HG02588 (cell line): ENCODE data around the gene FBXW12.
"Not testable (repeated sequence)": the region's sequence is repeated elsewhere in the genome, so short reads cannot be mapped to it uniquely, and the experiment has no call there.

Experiments used
- ATAC-seq: cut with Tn5 transposase; IDR thresholded peaks from one replicate; pipeline ENCODE4 v1.9.1; 2021; ENCODE audit warnings: mild to moderate bottlenecking, moderate library complexity; ENCODE audit not compliant: unreplicated experiment

The FBXW12 gene

DNA sequence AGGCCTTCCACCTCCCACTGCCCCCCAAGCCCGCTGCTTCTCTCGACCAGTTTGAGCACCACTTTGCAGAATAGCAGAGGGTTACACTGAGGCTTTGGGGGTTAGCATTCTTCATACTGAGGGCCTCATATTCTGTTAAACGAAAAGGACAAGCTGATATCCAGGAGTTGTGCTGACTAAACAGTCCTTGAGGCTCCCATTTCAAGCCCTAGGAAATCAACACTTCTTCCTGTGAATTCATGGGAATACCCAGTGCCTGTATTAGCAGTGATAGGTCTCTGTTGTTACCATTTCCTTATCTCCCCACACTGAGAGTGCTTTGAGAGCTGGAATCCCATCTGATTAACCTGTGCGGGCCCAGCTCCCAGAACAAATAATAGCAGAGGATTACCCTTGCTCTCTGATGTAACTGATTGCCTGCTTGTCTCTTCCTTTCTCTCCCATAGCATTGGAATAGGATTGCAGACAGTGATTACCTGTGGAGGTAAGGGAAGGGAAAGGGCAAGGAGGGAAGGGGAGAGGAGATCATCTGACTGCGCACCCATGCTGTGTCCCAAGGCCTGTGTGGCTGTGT is 930 bp downstream of the FBXW12 start:
- ATAC-seq: no peak

DNA sequence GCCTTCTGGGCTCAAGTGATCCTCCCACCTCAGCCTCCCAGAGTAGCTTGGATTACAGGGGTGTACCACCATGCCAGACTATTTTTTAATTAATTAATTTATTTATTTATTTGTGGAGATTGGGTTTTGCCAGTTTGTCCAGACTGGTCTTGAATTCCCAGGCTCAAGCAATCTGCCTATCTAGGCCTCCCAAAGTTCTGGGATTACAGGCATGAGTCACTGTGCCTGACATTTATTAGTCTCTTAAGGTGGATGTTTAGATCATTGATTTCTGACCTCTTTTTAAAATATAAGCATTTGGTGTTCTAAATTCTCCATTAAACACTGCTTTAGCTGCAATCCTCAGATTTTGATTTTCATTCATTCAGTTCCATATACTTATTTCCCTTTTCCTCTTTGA is 15.6 kb downstream of the FBXW12 start:
- ATAC-seq: no peak

DNA sequence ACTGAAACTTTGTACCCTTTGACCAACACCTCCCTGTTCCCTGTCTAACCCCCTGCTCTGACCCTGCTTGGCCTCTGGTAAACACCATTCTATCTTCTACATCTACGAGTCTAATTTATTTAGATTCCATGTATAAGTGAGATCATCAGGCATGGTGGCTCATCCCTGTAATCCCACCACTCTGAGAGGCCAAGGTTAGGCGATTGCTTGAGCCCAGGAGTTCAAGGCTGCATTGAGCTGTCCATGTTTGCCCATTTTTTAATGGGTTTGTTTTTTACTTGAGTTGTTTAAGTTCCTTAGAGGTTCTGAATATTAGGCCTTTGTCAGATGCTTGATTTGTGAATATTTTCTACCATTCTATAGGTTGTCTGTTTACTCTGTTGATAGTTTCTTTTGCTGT is 16.9 kb downstream of the FBXW12 start:
- no peak for ATAC-seq

DNA sequence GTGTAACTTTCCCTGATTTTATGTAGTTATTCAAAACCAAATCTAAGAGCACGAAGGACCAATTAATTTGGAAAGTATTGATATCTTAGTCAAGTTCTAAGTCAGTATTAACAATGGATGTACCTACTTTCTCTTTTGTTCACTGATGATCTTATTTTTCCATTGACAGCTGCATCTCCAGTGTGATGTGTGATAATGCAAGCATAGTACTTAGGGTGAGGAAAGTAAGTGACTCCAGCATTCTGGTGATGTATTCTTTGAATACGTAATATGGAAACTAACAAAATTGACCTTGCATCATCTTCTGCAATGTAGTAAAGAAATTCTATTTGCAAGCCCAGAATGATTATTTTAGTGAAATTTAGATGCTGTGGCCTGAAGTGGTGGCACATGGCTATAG is 22.4 kb downstream of the FBXW12 start:
- no peak for ATAC-seq

DNA sequence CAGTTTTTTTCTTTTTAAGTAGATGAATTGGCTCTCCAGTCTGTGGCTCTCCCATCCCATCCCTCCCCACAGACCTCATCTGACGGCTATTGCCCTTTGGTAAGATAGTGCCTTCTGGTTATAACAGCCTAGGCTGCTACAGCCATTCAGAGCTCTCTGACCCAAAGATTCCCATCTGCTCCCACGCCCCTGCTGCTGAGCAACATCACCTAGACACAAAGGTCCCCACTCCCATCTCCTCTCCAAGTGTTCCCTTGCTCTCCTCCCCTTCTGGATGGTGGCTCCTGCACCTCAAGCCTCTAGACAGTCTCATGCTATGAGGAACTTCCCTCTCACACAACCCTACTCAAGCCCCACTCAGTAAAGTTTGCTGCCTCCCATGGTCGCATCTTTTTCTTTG is 23.7 kb downstream of the FBXW12 start:
- ATAC-seq: no peak

DNA sequence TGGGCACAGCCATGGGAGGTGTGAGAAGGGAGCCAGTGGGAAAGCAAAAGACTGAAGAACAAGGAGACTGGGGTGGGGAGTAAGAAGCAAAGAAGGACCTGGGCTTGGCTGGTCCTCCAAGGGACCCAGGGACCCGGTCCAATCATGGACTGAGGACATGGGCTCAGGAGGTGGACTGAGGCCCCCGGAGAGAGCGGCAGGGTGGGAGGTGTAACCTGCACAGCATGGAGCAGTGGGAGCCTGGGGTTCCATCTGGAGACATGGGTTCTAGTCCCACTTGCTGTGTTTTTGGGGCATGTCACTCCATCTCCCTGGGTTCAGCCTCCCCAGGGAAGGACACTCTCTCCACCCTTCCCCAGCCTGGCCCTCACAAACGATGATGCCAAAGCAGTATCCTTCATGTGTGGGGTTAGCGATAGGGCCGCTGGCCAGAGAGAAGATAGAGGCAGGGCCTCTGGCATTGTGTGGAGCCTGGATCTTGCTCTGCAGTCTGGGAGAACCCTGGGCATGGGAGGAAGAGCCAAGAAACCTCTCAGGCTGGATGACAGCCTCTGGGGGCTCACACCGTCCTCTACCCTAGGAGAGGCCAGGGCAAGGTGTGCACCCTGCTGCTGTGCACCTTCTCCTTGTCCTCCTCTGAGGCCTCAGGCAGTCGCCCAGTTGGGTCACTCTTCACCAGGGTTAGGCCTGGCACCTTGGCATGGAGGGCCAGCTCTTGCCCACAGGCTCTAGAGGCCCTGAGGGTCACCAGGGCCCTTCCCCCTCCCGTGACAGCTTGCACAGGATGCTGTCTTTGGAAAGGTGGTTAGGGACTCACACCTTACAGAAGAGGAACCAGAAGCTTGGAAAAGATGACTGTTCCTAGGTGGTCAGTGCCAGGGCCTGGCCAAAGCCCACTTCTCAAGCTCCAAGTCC is 26.0 kb downstream of the FBXW12 start:
- ATAC-seq: no peak

DNA sequence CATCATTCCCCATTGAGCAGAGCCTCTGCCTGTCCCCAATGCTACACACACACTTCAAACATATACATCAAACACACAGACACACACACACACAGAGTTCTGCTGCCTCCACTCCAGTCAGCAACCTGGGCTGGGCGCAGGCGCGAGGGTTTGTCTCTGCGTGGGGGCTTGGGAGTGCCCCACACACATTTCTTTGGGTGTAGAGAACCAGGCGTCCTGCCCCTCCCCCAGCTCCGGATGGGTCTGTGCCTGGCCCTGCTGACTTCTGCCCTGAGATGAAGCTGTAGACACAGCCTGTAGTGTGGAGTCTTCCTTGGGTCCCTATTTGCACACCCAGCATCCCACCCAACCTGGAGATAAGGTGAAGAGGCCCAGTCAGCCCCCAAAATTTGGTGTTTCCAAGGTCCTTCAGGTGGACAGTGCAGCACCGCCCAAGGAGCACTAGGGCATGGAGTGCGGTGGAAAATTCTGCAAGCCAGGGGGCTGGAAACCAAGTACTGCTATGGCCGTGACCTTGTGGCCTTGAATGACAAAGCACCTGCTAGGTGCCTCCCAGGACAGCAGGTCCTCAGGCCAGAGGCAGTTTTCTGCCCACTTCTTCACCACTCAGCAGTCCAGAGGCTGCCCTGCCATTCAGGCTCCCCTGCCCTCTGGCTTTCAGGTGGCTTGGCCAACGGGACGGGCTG is 26.8 kb downstream of the FBXW12 start:
- ATAC-seq: no peak

DNA sequence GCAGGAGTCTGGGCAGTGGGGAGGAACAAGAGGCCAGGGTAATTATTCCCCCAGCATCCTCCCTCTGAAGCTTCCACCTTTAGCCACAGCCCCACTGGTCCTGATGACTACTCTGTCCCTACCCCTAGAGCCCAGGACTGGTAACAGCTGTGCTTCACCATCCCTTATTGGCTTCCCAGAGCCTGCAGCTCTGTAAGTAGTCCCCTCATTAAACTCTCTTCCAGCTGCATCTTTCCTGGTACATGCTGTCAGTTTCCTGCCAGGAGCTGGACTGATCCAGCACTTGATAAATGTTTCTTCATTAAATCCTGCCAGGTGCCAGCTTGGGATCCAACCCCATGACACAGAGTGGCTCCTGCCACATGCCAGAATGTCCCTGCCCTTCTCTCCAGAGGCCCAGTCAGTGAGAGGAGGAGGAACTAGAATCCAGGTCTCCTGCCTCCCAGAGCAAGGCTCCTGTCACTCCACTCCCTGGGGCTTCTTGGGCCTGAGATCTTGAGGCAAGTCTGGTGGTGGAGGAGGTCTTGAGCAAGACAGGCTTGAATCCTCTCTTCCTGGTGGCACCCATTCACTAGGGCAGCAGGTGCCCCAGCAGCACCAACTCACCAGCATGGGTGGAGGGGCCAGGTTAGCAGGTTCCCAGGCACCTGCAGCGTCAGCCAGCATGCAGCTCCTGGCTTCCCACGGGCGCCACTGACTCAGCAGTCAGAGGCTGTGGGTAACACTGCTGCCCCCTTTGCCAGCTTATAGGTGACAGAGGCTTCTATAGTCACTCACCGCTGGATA is 27.6 kb downstream of the FBXW12 start:
- no peak for ATAC-seq

DNA sequence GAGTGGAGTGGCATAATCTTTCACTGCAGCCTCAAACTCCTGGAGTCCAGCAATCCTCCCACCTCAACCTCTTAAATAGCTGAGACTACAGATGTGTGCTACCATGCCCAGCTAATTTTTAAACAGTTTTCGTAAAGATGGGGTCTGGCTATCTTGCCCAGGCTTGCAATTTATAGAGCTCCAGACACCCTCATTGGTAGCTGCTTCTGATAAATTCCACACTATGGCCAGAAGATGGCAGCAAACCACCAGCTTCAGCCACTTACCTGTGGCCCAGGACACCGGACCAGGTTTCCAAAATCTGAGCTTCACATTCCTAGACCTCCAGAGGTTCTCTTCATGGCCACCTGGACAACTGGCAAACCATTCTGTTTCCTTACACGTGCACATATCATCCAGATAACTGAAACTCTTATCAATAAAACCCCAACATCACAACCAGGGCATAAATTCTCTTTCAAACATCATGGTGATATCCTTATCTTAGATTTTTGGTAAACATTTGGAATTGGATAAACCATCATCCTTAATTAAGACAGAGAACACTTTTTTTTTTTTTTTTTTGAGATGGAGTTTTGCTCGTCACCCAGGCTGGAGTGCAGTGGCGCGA is 28.9 kb downstream of the FBXW12 start:
- no peak for ATAC-seq

DNA sequence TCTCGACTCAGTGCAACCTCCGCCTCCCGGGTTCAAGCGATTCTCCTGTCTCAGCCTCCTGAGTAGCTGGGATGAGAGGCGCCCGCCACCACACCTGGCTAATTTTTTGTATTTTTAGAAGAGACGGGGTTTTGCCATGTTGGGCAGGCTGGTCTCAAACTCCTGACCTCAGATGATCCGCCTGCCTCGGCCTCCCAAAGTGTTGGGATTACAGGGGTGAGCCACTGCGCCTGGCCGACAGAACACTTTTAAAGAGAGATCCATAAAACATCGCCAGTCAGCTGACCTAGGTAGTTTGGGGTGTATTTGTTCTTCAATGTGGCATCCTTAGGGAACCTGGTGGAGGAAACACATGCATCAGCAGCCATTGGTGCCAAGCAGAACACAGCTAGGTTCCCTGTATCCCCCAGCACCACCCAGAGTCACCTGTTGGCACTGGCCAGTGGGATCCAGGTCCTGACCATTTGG is 29.4 kb downstream of the FBXW12 start:
- ATAC-seq: not testable (repeated sequence)

DNA sequence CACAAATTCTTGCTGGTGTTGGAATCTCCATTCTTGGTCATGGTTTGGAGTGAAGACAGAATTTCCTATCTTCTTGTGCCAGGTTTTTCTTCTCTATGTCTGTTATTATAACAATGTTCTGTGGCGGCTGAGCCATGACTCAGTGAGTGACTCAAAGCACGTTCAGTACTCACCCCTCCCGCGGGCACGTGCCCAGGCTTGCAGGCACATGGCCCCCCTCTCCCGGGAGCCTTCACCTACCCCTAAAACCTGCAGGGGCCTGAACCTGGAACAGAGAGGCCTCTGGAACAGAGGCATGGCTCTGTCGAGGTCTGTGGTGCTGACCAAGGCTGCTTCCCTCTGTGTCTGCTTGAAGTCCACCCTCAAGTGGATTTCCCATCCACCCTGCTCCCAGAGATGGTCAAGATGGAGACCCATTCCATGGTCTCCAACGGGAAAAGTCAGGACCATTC is 30.3 kb downstream of the FBXW12 start:
- no peak for ATAC-seq

DNA sequence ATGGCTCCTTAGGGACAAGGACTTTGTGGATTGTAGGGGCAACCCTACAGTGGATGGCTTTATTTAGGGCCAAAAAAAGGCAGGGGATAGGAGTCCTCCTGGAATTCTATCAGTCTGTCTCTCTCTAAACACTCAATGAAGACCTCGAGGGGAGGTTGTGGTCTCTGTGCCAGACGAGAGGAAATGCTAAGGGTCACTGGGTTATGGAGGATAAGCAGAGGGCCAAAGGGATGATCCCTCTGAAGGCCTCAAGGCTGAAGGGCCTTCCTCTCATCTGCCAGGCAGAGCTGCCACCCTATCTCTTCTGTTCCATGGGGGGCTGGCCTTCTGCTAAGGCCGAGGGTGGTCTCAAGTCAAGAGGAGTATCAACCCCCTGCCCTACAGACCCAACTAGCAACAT is 30.9 kb downstream of the FBXW12 start:
- ATAC-seq: no peak

DNA sequence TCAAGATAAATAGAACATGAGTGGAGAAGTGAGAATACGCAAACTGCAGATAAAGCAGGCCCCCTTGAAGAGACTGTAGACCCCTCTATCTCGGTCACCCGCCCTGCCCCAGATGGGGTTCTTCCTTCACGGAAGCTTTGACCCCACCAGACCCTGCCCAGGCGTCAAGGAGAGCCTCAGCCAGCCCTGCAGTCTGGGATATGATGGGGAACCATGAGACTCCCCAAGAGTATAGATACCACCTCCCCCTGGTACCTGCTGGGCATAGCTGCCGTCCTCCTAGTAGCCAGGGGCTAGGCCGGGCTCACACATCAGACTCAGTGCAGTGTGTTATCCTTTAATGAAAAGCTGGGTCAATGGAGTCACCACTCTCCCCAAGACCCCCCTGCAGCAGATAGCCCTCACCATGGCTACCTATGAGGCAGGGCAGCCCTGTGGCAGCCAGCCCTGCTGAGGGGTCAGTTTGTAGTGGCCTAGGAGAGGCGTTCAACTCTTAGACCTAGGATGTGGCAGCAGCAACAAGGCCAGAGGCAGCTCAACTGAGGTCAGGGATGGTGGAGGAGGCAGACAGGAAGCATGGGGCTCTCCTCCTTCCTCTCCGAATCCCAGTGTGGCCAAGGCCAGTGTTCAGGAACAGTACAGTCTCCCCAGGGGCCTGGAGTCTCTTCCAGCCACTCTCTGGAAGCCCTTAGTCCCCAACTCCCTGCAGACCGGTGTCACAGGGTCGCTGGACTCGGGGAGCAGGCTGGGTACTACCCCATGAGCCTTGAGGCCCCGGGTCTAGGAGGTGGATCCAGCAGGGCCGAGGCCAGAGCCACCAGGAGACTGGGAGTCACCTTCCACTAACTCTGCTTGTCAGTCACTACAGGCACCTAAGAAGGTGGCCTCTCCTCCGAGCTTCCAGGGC is 31.8 kb downstream of the FBXW12 start:
- no peak for ATAC-seq

DNA sequence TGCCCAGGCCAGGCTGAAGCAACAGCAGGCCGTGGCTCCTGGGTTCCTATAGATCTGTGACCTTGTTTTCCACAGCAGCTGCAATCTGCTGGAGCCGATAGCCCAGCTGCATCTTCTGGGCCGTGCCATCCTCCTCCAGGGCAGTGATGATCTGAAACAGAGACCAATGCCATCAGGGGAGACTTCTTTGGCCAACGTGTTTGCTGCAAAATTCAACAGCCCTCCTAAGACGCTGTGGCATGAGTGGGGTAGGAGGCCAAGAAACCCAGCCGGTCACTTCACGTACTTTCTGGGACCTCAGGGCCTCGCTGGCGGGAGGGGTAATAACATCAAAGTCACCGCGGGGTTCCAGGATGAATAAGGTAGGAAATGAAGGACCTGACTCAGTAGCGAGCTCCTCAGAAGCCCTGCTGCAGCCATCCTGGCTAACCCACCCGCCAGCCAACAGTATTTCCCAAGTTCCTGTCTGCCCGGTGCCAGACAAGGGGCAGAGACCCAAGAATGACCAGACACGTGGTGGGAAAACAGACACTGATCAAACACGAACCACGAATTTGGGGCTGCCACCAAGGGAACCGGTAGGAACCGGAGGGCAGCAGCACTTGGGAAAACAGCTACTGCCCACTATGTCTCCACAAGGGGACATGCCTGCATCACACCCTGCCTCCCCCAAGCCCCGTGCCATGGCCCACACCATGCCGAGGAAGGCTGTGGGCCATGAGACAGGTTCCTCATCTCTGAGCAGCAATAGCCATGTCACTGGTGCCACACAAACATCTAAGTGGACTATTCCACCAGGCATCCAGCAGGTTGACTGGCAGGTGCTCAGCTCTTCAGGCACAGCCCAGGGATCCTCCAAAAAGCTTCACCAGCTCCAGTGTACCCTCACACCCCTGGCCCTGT is 32.7 kb downstream of the FBXW12 start:
- ATAC-seq: no peak

DNA sequence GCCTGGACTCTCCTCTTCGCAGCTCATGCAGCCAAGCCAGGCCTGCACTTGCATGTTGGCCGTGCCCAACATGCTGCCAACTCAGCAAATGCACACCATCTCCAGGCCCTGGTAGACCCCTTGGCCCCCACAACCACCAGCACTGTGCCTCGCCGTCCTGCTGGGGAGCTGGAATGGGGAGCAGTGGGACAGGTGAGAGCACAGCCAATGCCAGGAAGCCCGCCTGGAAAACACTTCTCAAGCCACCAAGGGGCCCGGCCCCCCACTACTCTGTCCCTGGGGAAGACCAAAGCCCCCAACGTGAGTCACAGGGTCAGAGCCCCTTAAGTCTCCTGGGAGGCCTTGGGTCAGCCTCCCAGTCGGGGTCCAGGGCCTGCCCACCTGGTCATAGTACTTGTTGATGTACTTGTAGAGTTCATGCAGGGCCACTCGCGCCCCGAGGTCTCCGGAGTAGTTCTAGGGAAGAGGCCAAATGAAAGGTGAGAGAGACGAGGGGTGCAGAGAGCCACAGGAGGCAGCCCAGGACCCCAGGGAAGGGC is 33.4 kb downstream of the FBXW12 start:
- no peak for ATAC-seq

DNA sequence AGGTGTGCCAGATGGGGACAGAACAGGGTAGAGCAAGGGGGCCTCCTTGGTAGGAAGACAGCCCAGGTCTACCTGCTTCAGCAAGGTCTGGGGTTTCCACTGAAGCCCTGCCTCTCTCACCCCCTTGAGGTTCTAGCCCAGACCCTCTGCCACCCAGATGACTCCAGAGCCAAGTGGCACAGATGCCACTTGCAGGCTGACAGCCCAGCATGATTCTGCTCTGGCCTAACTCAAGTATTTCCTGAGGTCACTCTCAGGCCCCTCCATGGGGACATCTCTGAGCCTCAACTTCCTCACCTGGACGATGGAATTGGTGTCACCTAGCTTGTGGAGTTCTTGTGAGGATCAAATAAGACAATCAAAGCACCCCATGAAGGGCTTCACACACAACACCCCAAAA is 34.0 kb downstream of the FBXW12 start:
- no peak for ATAC-seq

DNA sequence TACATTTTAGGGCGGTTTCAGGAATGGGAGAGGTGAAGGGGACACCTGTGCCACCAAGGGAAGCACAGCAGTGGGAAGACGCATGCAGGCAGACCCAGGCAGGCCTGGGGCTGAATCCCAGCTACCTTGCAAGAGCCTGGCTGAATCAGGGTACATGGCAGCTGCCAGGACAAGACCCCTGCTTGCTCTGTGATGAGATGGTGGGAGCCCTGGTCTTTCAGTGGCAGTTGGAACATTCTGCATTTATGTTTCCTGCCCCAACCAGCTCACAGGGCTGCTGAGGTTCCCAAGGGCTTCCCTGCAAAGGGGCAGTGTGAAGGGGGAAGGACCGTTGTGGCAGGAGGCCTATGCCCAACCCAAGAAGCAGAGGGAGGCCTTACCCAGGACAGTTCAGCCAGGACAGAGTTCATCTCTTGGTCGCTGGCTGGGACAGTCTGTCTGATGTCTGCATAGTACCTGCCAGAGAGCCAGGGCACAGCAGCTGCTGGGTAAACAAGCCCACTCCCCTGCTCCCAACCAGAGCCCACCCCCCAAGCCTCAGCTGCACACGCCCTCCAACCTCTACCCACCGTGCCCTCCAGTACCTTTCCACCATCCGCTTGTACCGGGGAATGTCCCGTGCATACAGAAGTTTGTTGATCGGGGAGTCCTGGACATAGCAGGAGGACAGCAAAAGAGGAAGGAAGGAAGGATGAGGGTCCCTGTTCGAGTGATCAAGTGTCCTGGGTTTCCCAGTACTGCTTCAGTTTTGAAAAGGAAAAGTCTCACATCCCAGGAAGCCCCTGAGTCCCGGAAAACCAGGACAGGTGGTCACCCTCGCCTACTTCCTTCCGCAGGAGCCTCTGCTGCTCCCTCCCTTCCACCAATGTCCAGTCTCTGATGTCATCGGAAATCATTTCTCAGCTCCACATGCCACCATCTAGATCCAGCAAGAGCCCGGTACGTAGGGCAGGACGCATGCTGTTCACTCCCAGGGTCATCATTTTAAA is 34.7 kb downstream of the FBXW12 start:
- ATAC-seq: no peak
